ENCODE data around the gene DMPK. TPM values are rescaled to one million over a fixed set of nuclear protein-coding genes. Genes with fewer than 3 reads are reported as not detected.
A peak's percentile ranks its signal among the peaks of the same experiment; 100 is the strongest.

The DMPK gene
- total and polyA plus RNA-seq, 8 donors, result 27.0 to 293 (median 39.5) TPM

DNA sequence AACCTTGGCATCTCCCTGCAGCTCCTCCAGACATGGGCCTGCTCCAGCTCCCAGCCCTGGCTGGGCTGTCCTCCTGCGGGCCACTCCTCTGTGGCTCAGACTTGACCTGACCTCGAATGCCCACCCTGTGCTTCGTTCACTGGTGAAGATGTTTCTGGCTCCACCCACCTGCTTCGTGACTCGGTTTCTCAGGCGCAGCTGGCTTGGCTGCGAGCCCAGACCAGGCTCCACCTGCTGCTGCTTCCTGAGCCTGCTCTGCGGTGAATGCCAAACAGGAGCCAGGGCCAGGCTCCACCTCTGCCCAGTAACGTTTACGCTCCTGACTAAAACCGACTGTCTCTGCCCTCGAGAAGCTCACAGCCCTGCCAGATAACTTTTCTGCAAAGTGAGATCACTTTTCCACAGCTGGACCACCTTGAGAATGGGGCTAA is 41.8 kb upstream of the DMPK start:
- Histone ChIP-seq H3K36me3 (peaks cover 2 to 53% (median 7%) of the 10 kb centered on the region in 3 donors), H3K4me1 (no peaks in the 10 kb centered on the region), H3K27ac (no peak overlapping the region), H3K4me3 (no peak overlapping the region), H3K9me3 (no peaks in the 10 kb centered on the region), H3K27me3 (no peaks in the 10 kb centered on the region)
- 32 to 47% methylated on average over 11 to 12 of the region's 12 CpGs for WGBS, 2 donors
- FAIRE-seq, result no peak
- TF ChIP-seq, protein P1, sequence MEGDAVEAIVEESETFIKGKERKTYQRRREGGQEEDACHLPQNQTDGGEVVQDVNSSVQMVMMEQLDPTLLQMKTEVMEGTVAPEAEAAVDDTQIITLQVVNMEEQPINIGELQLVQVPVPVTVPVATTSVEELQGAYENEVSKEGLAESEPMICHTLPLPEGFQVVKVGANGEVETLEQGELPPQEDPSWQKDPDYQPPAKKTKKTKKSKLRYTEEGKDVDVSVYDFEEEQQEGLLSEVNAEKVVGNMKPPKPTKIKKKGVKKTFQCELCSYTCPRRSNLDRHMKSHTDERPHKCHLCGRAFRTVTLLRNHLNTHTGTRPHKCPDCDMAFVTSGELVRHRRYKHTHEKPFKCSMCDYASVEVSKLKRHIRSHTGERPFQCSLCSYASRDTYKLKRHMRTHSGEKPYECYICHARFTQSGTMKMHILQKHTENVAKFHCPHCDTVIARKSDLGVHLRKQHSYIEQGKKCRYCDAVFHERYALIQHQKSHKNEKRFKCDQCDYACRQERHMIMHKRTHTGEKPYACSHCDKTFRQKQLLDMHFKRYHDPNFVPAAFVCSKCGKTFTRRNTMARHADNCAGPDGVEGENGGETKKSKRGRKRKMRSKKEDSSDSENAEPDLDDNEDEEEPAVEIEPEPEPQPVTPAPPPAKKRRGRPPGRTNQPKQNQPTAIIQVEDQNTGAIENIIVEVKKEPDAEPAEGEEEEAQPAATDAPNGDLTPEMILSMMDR (IDR thresholded peaks at IDR 0.05), result no peak
- ATAC-seq, result peak in 3 of 4 donors; percentile 49 to 60 (median 56)
- intact Hi-C loops (cut with DNase I), result no loop called here
- DNase-seq, result peak in 1 of 6 donors; percentile 54

DNA sequence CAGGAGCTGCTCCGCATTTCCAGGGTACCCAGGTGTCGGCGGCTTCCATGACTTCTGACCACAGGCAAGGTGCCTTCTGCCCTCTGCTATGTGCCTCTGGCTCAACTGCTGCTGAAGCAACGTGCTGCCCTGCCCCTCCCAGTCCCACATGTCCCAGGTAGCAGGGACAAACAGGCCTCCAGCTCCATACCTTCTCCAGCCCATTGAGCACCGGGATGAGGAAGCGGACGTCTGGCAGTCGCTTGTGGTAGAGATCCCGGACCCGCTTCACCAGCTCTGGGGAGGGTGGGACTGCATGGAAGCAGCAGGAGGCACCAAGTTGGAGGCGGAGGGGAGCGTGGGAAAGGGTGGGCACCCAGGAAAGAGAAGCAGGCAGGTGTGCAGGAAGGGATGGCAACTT is 40.9 kb upstream of the DMPK start:
- no peak for FAIRE-seq
- Histone ChIP-seq H3K9me3 (no peaks in the 10 kb centered on the region), H3K27me3 (no peaks in the 10 kb centered on the region), H3K4me1 (no peaks in the 10 kb centered on the region), H3K4me3 (no peak overlapping the region), H3K27ac (no peak overlapping the region), H3K36me3 (peaks cover 2 to 44% (median 7%) of the 10 kb centered on the region in 3 donors)
- WGBS, 2 donors, result 94 to 96% methylated on average over 12 of the region's 12 CpGs
- no peak for ATAC-seq
- peak in 1 of 6 donors; percentile 67 for DNase-seq
- intact Hi-C loops (cut with DNase I), result no loop called here
- TF ChIP-seq, protein P1 (IDR thresholded peaks at IDR 0.05), result no peak

DNA sequence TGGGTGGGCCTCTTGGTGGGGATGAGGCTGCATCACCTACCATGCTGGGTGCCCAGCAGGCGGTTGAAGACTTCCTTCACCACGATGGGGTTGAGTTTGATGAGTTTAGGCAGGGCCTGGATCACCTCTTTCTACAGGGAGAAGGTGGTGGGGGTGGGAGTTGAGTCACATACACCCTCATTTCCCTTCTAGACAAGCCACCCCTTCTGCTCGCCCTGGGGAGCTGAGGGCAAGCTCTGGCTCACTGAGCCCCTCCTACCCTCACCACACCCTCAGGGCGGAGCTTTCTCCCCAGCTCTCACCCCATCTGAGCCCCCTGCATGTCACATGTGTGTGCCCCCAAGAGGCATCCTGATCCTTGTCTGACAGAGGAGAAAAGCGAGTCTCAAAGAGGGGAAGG is 40.4 kb upstream of the DMPK start:
- FAIRE-seq (no peak), ATAC-seq (no peak), DNase-seq (no peak)
- Histone ChIP-seq H3K27me3 (no peaks in the 10 kb centered on the region), H3K4me1 (no peaks in the 10 kb centered on the region), H3K4me3 (no peak overlapping the region), H3K36me3 (peaks cover 2 to 41% (median 7%) of the 10 kb centered on the region in 3 donors), H3K27ac (no peak overlapping the region), H3K9me3 (no peaks in the 10 kb centered on the region)
- intact Hi-C loops (cut with DNase I), result no loop called here
- TF ChIP-seq, protein P1 (IDR thresholded peaks at IDR 0.05), result no peak
- 95 to 98% methylated on average over 4 to 5 of the region's 5 CpGs for WGBS, 2 donors

DNA sequence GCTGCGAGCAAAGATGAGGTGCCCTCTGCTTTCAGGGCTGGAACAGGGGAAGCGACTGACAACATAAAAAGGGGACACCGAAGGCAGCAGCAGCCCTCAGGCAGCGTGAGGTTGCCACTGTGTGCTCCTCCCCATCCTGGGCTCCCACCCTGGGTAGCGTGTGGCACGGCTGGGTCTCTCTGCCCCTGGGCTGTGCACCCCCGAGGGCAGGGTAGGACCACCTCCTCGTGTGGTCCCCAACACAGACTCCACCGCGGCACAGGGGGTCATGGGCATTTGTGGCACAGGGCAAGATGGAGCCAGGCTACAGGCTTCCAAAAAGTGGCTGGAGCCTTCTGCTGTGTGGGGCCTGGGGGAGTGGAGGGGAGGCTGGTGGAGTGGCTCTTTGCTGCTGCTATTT is 39.3 kb upstream of the DMPK start:
- Histone ChIP-seq H3K27ac (no peak overlapping the region), H3K36me3 (peaks cover 0 to 31% (median 7%) of the 10 kb centered on the region in 3 donors), H3K9me3 (no peaks in the 10 kb centered on the region), H3K27me3 (no peaks in the 10 kb centered on the region), H3K4me3 (no peak overlapping the region), H3K4me1 (no peaks in the 10 kb centered on the region)
- intact Hi-C loops (cut with DNase I), result no loop called here
- ATAC-seq (no peak), DNase-seq (no peak), FAIRE-seq (no peak)
- TF ChIP-seq, protein P1 (IDR thresholded peaks at IDR 0.05), result no peak
- WGBS, 2 donors, result 80 to 89% methylated on average over 9 to 10 of the region's 10 CpGs

DNA sequence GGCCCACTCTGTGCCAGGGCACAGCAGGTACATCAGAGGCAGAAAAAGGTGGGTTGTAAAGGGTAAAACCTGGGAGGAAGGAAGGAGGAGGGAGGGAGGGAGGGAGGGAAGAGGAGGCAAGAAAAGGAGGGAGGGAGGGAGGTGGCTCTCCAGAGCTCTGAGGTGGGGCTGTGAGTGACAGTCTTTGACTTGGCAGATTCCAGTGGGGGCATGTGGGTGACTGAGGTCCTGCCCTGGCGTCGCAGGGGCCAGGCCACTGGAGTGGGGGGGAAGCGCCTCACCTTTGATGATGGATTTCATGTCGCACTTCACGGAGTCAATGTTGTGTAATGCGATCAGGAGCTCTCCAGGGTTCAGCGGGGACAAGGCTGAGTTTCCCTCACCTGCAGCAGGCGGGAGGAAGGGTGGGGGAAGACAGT is 38.8 kb upstream of the DMPK start:
- ATAC-seq, result no peak
- WGBS, 2 donors, result 92 to 94% methylated on average over 8 of the region's 8 CpGs
- Histone ChIP-seq H3K27ac (no peak overlapping the region), H3K4me3 (no peak overlapping the region), H3K4me1 (no peaks in the 10 kb centered on the region), H3K36me3 (peaks cover 0 to 26% (median 6%) of the 10 kb centered on the region in 3 donors), H3K27me3 (no peaks in the 10 kb centered on the region), H3K9me3 (no peaks in the 10 kb centered on the region)
- TF ChIP-seq, protein P1 (IDR thresholded peaks at IDR 0.05), result no peak
- FAIRE-seq, result no peak
- DNase-seq, result no peak
- intact Hi-C loops (cut with DNase I), result no loop called here

All from pancreas (tissue), 10 donors.